Endothelial cell (in vitro differentiated cells): ENCODE measurements around the gene ADARB2. TPM values are rescaled to one million over a fixed set of nuclear protein-coding genes. Genes with fewer than 3 reads are reported as not detected.

Source experiments
- DNase-seq: peaks from one replicate; pipeline ENCODE4 v3.0.0; 2021; ENCODE audit warnings: low spot score
- H3K27ac Mint-ChIP-seq: one replicate; pipeline ENCODE4 v1.8.0; 2021; ENCODE audit warnings: mixed read lengths, inconsistent platforms; ENCODE audit not compliant: unreplicated experiment
- H3K27me3 Mint-ChIP-seq: one replicate; pipeline ENCODE4 v1.8.0; 2021; ENCODE audit warnings: mild to moderate bottlenecking, moderate library complexity, mixed read lengths, inconsistent platforms; ENCODE audit not compliant: unreplicated experiment
- H3K36me3 Mint-ChIP-seq: one replicate; pipeline ENCODE4 v1.8.0; 2021; ENCODE audit warnings: mild to moderate bottlenecking, low read depth, mixed read lengths, inconsistent platforms; ENCODE audit not compliant: unreplicated experiment
- H3K4me1 Mint-ChIP-seq: one replicate; pipeline ENCODE4 v1.8.0; 2021; ENCODE audit warnings: mild to moderate bottlenecking, mixed read lengths, inconsistent platforms; ENCODE audit not compliant: unreplicated experiment
- H3K4me3 Mint-ChIP-seq: one replicate; pipeline ENCODE4 v1.8.0; 2021; ENCODE audit warnings: mild to moderate bottlenecking, mixed read lengths, inconsistent platforms; ENCODE audit not compliant: unreplicated experiment
- H3K9me3 Mint-ChIP-seq: one replicate; pipeline ENCODE4 v1.8.0; 2021; ENCODE audit warnings: mixed read lengths, inconsistent platforms; ENCODE audit not compliant: unreplicated experiment
- CTCF ChIP-seq: fragments of 200-600 bp; sonication (generic); IDR thresholded peaks from one replicate; pipeline ENCODE4 v1.5.0; 2021; ENCODE audit warnings: antibody characterized with exemption; ENCODE audit not compliant: unreplicated experiment
- total RNA-seq: library from RNA; stranded (reverse); fragmentation: NEBNext Ultra II Directional; extraction: Animal tissue kit (Norgen Biotek cat#: 25700); gene quantifications from one replicate; pipeline ENCODE4 v1.2.1, GENCODE V29; 2021; ENCODE audit not compliant: unreplicated experiment

The ADARB2 gene
- total RNA-seq, 1 donor from 2014 or later = 54.9 TPM

- peaks cover 6% of the 10 kb centered on the region for H3K27me3 Mint-ChIP-seq
- peaks cover 4% of the 10 kb centered on the region for H3K4me1 Mint-ChIP-seq
- H3K4me3 Mint-ChIP-seq = no peak overlapping the region
- TF ChIP-seq CTCF = no peak
- H3K36me3 Mint-ChIP-seq = peaks cover 7% of the 10 kb centered on the region
- no peaks in the 10 kb centered on the region for H3K9me3 Mint-ChIP-seq
- no peak for DNase-seq
- no peak overlapping the region for H3K27ac Mint-ChIP-seq
Observed at GRCh38 chr10:1546431-1547110, 190.8 kb downstream of the ADARB2 start.

DNA sequence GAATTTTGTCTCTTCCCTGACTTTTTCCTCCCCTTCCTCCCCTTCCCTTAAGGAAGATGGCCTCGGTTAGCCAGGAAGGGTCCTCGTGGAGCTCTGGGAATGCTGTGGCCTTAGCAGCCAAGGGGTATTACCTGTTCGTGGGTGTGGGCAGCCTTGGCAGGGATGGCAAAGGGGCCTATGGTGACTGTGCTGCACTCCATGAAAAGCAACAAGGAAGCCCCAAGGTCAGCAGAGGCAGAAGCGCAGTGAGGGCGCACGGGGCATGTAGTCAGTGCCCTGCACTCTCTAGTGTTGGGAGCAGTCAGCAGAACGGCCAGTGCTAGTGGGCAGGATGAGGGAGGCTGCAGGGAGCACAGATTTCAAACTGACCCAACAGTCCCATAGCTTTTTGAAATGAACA is 191.8 kb downstream of the ADARB2 start:
- DNase-seq = no peak
- Mint-ChIP-seq H3K27ac (no peak overlapping the region), H3K27me3 (peaks cover 5% of the 10 kb centered on the region), H3K9me3 (no peaks in the 10 kb centered on the region), H3K4me1 (peaks cover 4% of the 10 kb centered on the region), H3K36me3 (peaks cover 7% of the 10 kb centered on the region), H3K4me3 (peak overlapping the region; percentile 34)
- no peak for TF ChIP-seq CTCF

DNA sequence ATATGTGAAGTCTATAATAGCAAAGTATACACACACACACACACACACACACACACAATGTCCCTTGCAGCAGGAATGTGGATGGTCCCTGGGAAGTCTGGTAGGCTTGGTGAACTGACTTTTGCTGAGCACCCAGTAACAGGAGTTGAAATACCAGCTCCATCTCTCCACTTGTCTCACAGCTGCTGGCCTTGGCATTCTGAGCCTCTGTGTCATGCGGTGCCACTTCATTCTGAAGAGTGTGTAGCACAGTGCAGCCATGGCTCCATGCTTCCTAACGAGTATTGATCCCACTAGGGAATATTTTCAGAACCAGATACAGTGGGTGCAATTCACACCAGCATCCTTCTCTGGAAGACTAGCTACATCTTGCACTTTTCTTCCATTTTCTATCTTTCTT is 192.4 kb downstream of the ADARB2 start:
- no peak for DNase-seq
- no peaks in the 10 kb centered on the region for H3K9me3 Mint-ChIP-seq
- H3K27me3 Mint-ChIP-seq = peaks cover 3% of the 10 kb centered on the region
- no peak for TF ChIP-seq CTCF
- H3K4me1 Mint-ChIP-seq = peaks cover under 1% of the 10 kb centered on the region
- H3K36me3 Mint-ChIP-seq = peaks cover 7% of the 10 kb centered on the region
- no peak overlapping the region for H3K4me3 Mint-ChIP-seq
- H3K27ac Mint-ChIP-seq = no peak overlapping the region

DNA sequence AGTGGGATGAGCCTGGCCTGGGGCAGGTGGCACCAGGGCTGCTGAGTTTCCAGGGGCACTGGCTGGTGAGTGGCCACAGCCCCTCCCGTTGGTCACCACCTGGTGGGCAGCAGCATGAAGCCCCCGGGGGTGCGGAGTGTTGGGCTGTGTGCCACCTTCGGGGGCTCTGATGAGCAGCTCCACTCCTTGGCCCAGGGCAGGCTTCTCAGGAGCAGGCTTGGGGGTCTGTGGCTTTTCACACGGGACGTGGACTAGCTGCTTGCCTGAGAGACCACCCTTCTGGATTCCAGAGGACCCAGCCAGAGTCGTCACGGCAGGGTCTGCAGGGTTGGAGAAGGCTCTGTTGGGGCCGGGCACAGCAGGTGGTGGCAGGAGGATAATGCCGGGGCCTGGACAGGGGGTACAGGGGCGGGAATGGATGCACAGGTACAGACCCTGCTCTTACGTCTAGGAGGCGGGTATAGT is 193.1 kb downstream of the ADARB2 start:
- H3K27me3 Mint-ChIP-seq = peaks cover 3% of the 10 kb centered on the region
- no peak overlapping the region for H3K4me3 Mint-ChIP-seq
- no peaks in the 10 kb centered on the region for H3K9me3 Mint-ChIP-seq
- TF ChIP-seq CTCF = no peak
- no peak overlapping the region for H3K27ac Mint-ChIP-seq
- H3K36me3 Mint-ChIP-seq = peaks cover 7% of the 10 kb centered on the region
- no peaks in the 10 kb centered on the region for H3K4me1 Mint-ChIP-seq
- DNase-seq = no peak

DNA sequence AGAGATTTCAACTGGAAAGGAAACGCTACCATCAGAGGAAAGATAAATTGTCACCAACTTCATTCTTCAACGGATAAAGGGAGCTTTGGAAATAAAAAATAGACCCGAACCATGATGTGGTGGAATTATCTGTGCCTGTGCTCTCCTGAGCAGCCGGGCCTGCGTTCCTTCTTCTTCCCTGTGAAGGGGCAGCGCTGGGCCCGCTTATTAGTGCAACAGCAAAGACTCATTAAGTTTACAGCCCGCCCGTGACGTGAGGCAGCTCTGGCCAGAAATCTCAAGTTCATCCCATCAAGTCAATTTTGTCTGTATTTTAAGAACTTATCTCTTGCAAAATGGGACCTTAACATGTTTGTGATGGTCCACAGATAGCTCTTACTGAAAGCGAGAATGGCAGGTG is 193.7 kb downstream of the ADARB2 start:
- H3K4me1 Mint-ChIP-seq = no peaks in the 10 kb centered on the region
- H3K4me3 Mint-ChIP-seq = no peak overlapping the region
- peaks cover 3% of the 10 kb centered on the region for H3K36me3 Mint-ChIP-seq
- no peak for TF ChIP-seq CTCF
- peaks cover under 1% of the 10 kb centered on the region for H3K27me3 Mint-ChIP-seq
- no peak overlapping the region for H3K27ac Mint-ChIP-seq
- no peak for DNase-seq
- no peaks in the 10 kb centered on the region for H3K9me3 Mint-ChIP-seq
